Cortex of kidney (tissue), 1 donor: ENCODE measurements around the gene MAPK11.

Experiments
- DNase-seq: peaks from one replicate; lab custom pipeline; 2025; lab: John Stamatoyannopoulos, UW

MAPK11 gene

DNA sequence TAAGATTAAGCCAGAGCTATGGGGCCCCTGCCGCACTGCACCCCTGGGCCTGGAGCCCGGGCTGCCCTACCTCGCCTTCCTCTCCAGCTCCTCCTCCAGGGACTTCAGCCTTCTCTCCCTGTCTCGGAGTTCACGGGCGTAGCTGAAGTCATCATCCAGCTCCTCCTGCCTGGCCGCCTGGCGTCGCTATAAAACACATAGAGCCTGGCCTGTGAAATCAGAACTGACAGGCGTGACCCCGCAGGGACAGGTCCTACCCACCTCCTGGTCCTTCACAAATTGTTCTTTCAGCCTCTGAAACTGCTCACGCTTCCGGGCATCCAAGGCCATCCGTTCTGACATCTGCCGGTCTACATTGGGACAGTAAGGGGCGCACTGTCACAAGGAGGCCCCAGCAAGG lies 46.1 kb downstream of the MAPK11 start:
- no peak for DNase-seq

DNA sequence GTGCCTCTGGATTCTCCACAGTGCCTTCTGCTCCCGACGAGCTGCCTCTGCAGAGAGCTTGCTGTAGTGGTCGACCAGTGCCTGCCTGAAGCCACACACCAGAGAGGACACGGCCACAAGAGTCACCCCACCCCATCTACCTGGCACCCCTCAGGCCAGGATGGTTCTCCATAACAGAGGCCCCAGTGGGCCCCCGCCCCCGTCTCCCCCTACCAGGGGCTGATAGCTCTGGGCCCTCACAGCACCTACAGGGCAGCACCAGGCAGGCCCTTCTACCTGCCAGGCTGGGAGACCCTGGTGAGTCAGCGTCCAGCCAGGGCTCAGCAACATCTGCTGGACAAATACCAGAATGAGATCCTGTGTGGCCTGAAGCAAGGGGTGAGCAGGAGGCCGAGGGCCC lies 47.7 kb downstream of the MAPK11 start:
- no peak for DNase-seq

DNA sequence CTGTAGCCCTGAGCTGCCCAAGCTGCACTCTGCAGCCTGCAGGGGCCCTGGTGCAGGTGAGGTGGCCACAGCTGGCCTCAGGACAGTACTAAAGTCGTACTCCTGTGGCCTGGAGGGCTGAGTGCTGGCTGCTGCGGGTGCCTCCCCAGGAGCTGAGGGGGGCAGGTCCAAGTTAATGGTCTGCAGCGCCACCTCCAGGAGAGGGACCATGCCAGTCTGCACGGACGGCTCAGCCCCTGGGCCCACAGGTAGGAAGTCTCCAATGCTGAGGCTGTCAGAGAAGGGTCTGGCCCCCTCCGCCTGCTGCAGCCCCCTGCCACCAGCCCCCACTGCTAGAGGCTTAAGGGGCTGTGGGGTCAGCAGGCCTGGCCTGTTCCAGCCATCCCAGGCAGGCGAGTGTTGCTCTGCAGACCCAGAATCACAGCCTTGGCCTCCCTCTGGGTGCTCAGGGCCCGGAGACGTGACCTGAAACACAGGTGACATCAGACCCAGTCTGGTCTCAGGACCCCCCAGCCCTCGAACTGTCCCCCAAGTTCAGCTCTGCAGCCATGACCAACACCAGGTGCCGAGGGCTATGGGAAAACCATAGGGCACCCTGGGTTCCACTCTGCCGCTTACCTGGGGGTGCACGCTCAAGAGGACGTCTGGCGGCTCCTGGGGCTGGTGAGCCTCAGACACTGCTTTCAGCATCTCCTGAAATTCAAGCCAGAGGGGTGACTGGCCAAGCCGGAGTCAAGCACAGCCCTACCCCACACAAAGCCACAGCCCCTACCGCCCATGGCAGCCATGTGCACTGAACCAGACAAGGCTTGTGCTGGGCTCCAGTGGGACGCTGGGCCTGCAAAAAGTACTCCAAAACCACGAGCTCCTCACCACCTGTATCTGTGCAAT lies 48.5 kb downstream of the MAPK11 start:
- no peak for DNase-seq

DNA sequence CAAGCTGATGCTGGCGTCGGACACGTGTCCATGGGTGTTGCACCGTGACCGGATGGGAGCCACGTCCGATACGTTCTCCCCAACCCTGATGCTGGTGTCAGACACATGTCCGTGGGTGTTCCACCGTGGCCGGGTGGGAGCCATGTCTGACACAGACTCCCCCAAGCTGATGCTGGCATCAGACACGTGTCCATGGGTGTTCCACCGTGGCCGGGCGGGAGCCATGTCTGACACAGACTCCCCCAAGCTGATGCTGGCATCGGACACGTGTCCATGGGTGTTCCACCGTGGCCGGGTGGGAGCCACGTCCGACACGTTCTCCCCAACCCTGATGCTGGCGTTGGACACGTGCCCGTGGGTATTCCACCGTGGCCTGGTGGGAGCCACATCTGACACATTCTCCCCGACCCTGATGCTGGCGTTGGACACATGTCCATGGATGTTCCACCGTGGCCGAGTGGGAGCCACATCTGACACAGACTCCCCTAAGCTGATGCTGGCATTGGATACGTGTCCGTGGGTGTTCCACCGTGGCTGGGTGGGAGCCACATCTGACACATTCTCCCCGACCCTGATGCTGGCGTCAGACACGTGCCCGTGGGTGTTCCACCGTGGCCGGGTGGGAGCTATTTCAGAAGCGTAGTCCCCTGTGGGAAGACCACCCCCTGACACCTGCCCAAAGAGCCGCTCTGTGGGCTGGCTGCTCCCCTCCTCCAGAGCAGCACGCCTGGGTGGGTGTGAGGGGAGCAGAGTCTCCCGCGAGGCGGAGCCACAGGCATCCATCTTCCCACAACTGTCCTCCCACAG lies 49.4 kb downstream of the MAPK11 start:
- DNase-seq, result no peak

DNA sequence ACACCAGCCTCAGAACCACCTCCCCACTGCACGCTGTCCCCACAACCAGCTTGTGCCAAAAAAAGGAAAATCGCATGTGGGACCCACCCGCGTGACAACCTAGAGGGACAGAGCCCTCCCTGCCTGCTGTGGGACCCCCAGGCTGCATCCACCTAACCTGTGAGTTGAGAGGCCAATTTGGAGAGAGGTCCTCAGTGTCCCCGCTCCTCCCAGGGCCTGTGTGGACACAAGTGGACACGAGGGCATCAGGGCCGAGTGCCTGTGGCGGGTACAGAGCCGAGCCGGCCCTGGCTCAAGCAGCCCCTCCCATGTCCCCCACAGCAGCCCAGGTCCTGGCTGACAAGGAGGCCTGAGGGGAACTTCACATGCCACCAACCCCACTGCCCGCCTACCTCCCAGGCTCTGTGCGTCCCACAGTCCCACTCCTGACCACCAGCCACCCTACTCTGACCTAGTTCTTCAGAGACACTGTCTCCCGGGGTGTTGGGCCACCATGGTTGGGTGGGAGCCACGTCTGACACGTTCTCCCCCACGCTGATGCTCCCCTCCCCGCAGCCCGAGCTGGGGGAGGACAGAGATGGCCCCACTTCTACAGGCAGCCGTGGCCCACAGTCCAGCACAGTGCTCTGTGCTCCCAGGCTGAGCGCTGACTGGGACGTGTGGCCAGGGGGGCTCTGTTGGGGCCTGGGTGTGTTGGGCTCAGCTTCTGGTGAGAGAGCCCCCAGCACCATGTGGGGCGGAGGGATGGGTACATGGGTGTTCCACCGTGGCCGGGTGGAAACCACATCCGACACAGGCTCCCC lies 50.2 kb downstream of the MAPK11 start:
- DNase-seq, result no peak

DNA sequence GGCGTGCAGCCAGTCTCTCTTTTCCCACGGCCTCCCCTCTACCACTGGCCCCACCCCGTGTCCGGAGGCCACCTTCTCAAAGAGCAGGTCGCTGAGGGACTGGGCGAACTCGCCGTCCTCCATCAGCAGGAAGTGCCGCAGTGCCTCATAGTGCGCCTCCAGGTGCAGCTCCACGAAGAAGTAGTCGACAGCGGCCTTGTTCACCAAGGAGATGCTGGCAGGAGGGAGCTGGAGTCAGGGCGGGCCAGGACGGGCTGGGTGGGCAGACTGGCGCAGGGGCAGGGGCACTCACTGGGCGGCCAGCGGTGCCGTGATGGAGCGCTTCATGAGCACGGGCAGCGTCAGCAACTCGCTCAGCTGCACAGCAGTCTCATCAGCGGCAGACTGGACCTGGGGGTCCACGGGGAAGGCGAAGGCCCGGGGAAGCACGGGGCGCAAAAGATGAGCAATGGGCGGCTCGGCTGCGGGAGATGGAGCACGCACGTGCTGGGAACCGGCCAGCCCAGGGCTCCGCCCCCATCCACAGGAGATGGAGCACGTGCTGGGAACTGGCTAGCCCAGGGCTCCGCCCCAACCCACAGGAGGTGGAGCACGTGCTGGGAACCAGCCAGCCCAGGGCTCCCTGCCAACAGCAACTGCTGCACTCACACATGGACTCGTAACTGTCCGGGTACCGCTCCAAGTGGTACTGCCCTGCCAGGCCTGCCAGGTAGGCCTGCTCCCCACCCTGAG lies 51.0 kb downstream of the MAPK11 start:
- DNase-seq, result no peak

DNA sequence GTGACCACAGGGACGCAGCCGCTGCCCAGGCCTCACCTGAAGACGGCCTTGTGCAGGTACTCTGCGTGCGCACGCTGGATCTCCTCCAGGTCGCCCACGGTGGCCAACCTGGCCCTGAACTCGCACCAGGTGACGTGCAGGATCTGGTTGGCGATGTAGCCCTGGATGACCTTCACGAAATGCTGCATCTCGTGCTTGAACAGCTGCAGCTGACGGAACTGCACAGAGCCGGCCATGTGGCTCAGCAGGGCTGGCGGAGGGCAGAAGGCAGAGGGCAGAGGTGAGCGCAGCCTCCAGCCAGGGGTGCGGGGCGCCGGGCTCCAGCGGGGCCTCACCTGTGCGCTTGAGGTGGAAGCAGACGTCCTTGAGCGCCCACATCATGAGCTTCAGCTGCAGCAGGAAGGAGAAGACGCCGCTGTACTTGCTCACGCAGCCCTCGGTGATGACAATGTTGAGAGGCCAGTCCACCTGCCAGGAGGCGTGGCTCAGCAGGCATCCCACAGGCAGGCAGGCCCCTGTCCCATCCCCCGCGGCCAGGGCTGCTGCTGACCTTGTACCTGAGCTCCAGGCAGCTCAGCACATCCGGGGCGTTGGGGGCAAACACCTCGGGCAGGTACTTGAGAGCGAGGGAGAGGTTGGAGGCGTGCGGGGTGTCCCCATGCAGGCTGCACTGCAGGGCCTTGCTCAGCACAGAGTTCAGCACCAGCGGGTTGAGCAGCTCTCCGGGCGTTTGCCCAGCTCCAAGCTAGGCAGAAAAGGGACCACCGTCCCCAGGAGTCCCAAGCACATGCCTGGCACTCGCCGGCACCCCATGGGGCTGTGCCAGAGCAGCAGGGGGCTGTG lies 51.8 kb downstream of the MAPK11 start:
- DNase-seq, result no peak

DNA sequence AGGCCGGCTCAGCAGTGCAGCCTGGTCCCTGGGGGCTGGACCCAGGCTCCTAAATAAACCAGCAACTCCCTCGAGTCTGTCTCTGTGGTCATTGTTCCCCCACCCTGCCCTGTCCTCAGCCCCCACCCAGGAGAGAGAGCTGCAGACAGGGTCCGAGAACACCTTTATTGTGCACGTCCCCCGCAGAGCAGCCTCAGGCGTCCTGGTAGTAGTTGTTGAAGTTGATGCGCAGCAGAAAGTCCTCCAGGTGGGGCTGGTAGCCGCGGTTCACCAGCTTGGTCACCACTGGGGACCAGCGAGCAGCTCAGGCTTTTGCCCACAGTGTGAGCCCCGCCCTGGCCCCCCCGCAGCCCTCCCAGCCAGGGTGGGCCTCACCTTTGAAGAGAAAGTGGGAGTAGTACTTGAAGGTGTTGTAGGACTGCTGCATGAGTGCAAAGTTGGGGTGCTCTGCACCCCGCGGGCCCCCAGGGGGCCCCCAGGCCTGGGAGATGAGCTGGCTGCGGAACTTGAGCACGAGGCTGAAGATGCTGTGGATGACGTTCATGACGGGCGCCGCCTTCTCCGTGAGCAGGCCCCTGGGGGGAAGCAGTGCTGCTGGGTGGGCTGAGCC lies 52.5 kb downstream of the MAPK11 start:
- DNase-seq, result no peak

DNA sequence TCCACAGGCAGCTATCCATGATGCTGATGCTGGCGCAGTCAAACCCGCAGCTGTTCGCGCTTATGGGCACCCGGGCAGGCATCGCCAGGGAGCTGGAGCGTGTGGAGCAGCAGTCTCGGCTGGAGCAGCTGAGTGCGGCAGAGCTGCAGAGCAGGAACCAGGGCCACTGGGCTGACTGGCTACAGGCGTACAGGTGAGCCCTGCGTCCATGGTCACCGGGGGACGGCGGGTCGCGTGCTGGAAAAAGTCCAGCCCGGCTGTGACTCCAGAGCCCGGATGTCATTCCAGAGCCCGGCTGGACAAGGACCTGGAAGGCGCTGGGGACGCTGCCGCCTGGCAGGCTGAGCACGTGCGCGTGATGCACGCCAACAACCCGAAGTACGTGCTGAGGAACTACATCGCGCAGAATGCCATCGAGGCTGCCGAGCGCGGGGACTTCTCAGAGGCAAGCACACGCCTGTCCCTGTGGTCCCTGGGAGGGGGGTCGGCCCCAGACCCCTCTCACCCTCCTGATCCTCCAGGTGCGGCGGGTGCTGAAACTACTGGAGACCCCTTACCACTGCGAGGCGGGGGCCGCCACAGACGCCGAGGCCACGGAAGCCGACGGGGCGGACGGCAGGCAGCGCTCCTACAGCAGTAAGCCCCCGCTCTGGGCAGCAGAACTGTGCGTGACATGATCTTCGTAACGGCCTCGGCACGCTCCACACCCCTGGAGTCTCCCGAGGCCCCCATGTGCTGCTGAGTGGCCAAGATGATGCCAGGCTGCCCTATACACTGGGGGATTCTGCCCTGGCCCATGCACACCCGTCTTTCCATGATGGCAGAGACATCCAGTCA lies 53.3 kb downstream of the MAPK11 start:
- no peak for DNase-seq

DNA sequence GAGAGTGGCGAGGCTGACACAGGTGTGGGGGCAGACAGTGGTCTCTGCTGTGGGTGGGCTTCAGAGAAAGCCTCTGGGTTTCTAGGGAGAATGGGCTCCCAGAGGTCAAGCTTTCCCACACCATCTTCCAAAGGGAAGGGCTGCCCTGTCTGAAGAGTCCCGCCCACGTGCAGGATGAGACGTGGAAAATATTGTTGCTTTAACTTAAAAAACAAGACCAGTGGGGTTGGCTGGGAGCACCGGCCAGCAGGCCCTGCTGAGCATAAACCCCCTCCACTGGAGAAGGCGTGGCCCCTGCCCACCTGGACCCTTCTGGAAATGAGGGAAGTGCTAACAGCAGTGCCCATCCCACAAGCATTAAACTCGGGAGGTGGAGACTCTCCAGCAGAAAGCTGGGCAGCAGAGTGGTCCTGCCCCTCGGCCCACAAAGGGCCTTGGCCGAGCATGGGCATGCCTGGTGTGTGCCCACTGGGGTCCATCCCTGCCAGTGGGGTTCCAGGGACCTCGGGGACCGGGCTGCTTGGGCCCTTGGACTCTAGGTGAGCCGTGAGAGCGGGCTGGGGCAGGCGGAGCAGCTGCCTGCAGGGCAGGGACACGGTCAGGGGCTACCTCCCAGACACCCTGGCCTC lies 54.0 kb downstream of the MAPK11 start:
- DNase-seq, result no peak

DNA sequence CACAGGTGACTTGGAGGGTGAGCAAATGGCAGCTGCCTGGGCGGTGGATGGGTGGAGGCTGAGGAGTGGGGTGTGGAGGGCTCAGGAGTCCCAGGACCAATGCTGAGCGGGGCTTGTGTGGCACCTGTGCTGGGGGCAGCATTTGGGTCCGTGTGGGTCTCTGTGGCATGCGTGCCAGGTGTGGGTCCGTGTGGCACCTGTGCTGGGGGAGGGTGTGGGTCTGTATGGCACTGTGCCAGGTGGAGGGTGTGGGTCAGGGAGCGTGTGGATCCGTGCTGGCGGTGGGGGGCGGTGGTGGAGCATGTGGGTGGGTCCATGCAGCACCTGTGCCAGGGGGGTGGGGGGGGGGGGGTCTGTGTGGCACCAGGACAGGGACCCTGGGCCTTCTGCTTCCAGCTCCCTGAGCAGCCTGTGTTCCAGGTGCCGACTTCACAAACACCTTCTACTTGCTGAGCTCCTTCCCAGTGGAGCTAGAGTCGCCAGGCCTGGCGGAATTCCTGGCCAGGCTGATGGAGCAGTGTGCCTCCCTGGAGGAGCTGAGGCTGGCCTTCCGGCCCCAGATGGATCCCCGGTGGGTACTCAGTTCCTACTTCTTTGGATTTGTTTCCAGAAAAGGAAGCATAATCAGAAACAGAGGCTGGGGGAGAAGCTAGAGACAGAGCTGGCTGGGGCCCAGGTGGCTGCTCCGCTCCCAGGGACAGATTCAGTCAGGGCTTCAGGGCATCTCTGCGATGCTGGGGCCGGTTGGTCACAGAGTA lies 54.7 kb downstream of the MAPK11 start:
- no peak for DNase-seq
